Measurements from ENCODE around the gene USH1C.

GRCh38 chr11:17558916-17559315, 14.7 kb upstream of the USH1C start:
- TF ChIP-seq, protein P1, sequence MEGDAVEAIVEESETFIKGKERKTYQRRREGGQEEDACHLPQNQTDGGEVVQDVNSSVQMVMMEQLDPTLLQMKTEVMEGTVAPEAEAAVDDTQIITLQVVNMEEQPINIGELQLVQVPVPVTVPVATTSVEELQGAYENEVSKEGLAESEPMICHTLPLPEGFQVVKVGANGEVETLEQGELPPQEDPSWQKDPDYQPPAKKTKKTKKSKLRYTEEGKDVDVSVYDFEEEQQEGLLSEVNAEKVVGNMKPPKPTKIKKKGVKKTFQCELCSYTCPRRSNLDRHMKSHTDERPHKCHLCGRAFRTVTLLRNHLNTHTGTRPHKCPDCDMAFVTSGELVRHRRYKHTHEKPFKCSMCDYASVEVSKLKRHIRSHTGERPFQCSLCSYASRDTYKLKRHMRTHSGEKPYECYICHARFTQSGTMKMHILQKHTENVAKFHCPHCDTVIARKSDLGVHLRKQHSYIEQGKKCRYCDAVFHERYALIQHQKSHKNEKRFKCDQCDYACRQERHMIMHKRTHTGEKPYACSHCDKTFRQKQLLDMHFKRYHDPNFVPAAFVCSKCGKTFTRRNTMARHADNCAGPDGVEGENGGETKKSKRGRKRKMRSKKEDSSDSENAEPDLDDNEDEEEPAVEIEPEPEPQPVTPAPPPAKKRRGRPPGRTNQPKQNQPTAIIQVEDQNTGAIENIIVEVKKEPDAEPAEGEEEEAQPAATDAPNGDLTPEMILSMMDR (IDR thresholded peaks at IDR 0.05): no peak
- no peak for TF ChIP-seq POLR2A (IDR thresholded peaks at IDR 0.05)
